GM10266 (cell line): Measurements from ENCODE around the gene ZNF2.
A peak's percentile ranks its signal among the peaks of the same experiment; 100 is the strongest.

Source experiments
- DNase-seq: peaks from one replicate; pipeline ENCODE4 v3.0.0; 2012; ENCODE audit errors: extremely low spot score
- TF ChIP-seq, protein P1 (sequence below): IDR thresholded peaks from 2 replicates; pipeline ENCODE4 v1.5.1; 2012; ENCODE audit warnings: mild to moderate bottlenecking, low read depth; ENCODE audit not compliant: control insufficient read depth, insufficient read depth; ENCODE audit errors: missing control alignments

ZNF2 gene

GRCh38 chr2:95225658-95226057, 60.0 kb downstream of the ZNF2 start:
- TF ChIP-seq, protein P1, sequence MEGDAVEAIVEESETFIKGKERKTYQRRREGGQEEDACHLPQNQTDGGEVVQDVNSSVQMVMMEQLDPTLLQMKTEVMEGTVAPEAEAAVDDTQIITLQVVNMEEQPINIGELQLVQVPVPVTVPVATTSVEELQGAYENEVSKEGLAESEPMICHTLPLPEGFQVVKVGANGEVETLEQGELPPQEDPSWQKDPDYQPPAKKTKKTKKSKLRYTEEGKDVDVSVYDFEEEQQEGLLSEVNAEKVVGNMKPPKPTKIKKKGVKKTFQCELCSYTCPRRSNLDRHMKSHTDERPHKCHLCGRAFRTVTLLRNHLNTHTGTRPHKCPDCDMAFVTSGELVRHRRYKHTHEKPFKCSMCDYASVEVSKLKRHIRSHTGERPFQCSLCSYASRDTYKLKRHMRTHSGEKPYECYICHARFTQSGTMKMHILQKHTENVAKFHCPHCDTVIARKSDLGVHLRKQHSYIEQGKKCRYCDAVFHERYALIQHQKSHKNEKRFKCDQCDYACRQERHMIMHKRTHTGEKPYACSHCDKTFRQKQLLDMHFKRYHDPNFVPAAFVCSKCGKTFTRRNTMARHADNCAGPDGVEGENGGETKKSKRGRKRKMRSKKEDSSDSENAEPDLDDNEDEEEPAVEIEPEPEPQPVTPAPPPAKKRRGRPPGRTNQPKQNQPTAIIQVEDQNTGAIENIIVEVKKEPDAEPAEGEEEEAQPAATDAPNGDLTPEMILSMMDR: no peak
- DNase-seq: no peak

- TF ChIP-seq, protein P1: peak; percentile 60
- DNase-seq: peak; percentile 49
Observed at GRCh38 chr2:95231723-95232122, 66.1 kb downstream of the ZNF2 start.

DNA sequence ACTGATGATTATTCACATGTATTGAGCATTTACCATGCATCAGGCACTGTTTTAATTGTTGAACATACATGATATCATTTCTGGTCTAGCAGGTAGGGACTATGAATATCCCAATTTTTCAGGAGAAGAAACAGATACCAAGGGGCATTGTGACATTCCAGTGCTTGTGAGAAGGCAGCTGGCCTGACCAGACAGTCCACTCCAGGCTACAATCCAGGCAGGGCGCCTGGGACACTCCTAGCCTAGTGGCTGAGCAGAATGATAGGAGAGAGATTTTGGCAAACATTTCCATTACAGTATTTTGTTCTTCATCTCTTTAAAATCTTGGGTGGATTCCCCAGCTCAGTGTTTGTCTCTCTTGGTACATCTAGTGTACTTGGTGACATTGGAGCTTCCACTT, 66.6 kb downstream of the ZNF2 start:
- DNase-seq: no peak
- TF ChIP-seq, protein P1: no peak
